ENCODE measurements around the gene DNAAF5. TPM values are rescaled to one million over a fixed set of nuclear protein-coding genes. Genes with fewer than 3 reads are reported as not detected.

The DNAAF5 gene
- total RNA-seq, 2 experiments from 2014 or later = 36.4 to 36.8 TPM

GRCh38 chr7:781186-781849, 54.8 kb downstream of the DNAAF5 start:
- H3K4me3 Mint-ChIP-seq = no peak overlapping the region
- peaks cover 25% of the 10 kb centered on the region for H3K36me3 Mint-ChIP-seq (ENCODE audit: low read depth)
- intact Hi-C loops (cut with micrococcal nuclease) = no loop called here
- TF ChIP-seq CTCF (IDR thresholded peaks at IDR 0.05) = no peak
- DNase-seq (no peak), ATAC-seq (no peak)
- POLR2A ChIA-PET = no interaction called here
- no peak overlapping the region for H3K27ac Mint-ChIP-seq
- H3K9me3 Mint-ChIP-seq = no peaks in the 10 kb centered on the region
- no peaks in the 10 kb centered on the region for H3K27me3 Mint-ChIP-seq
- CTCF ChIA-PET = interaction anchor here (0.6 kb wide), 2 partner anchors 92 kb away, joined by 3 read pairs; no protein-coding TSS in a partner anchor
- no peaks in the 10 kb centered on the region for H3K4me1 Mint-ChIP-seq (ENCODE audit: low read depth)

- no peak for TF ChIP-seq CTCF (IDR thresholded peaks at IDR 0.05)
- intact Hi-C loops (cut with micrococcal nuclease) = no loop called here
- H3K9me3 Mint-ChIP-seq = no peaks in the 10 kb centered on the region
- no peaks in the 10 kb centered on the region for H3K27me3 Mint-ChIP-seq
- H3K36me3 Mint-ChIP-seq (ENCODE audit: low read depth) = peaks cover 26% of the 10 kb centered on the region
- H3K4me1 Mint-ChIP-seq (ENCODE audit: low read depth) = no peaks in the 10 kb centered on the region
- ChIA-PET POLR2A (no interaction called here), CTCF (interaction anchor here (0.6 kb wide), 1 partner anchor 92 kb away, joined by 3 read pairs; no protein-coding TSS in a partner anchor)
- no peak overlapping the region for H3K27ac Mint-ChIP-seq
- ATAC-seq = no peak
- no peak for DNase-seq
- no peak overlapping the region for H3K4me3 Mint-ChIP-seq
Observed at GRCh38 chr7:781936-782529, 55.5 kb downstream of the DNAAF5 start.

- Mint-ChIP-seq H3K27me3 (no peaks in the 10 kb centered on the region), H3K36me3 (ENCODE audit: low read depth) (peaks cover 27% of the 10 kb centered on the region), H3K9me3 (no peaks in the 10 kb centered on the region), H3K4me3 (no peak overlapping the region), H3K27ac (no peak overlapping the region), H3K4me1 (ENCODE audit: low read depth) (no peaks in the 10 kb centered on the region)
- no peak for TF ChIP-seq CTCF (IDR thresholded peaks at IDR 0.05)
- no peak for ATAC-seq
- ChIA-PET POLR2A (no interaction called here), CTCF (interaction anchor here (1.1 to 1.7 kb wide), 2 partner anchors 35 to 90 kb away, joined by 3 to 6 read pairs; no protein-coding TSS in a partner anchor)
- no peak for DNase-seq
- intact Hi-C loops (cut with micrococcal nuclease) = no loop called here
Observed at GRCh38 chr7:782718-783449, 56.4 kb downstream of the DNAAF5 start.

- Mint-ChIP-seq H3K27me3 (no peaks in the 10 kb centered on the region), H3K4me3 (no peak overlapping the region), H3K9me3 (peaks cover 2% of the 10 kb centered on the region), H3K4me1 (ENCODE audit: low read depth) (no peaks in the 10 kb centered on the region), H3K36me3 (ENCODE audit: low read depth) (peaks cover 34% of the 10 kb centered on the region), H3K27ac (no peak overlapping the region)
- ATAC-seq = no peak
- POLR2A ChIA-PET = no interaction called here
- TF ChIP-seq CTCF (IDR thresholded peaks at IDR 0.05) = no peak
- DNase-seq = no peak
- intact Hi-C loops (cut with micrococcal nuclease) = no loop called here
- CTCF ChIA-PET = interaction anchor here (1.1 to 1.7 kb wide), 2 partner anchors 34 to 89 kb away, joined by 3 to 6 read pairs; no protein-coding TSS in a partner anchor
Observed at GRCh38 chr7:783556-784490, 57.3 kb downstream of the DNAAF5 start.

All from activated CD8-positive, alpha-beta T cell treated with anti-CD3 and anti-CD28 coated beads for 36 hours (primary cell).